ENCODE results near the gene CTSK. TPM values are rescaled to one million over a fixed set of nuclear protein-coding genes. Genes with fewer than 3 reads are reported as not detected.
"Not testable (repeated sequence)": the region's sequence is repeated elsewhere in the genome, so short reads cannot be mapped to it uniquely, and the experiment has no call there.

The CTSK gene
- polyA plus RNA-seq (2012; rRNA removed), result 6.3 and 7.9 TPM in 2 replicates
- polyA plus RNA-seq (2012; cell fraction: cytosol; rRNA removed), result 2.5 and 3.1 TPM in 2 replicates
- polyA plus RNA-seq (2012; cell fraction: nucleus; rRNA removed), result 41.3 and 46.2 TPM in 2 replicates

DNA sequence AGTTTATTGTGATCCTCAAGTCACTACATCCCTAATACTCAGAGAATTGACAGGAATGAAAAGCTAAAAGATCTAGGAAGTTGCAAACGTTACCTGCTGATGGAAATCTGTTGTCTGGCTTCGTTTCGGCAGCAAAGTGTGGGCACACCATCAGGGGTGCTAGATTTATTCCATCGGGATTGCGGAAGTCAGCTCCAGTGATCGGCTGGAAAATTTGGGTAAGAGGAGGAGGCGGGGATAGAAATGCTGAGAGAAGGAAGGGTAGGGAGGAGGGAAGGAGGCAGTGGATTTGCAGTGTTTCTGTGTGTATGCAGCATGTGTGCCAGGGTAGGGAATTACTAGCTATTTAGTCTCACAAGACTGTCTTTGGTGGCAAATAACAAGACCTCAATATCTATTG, at the start of gene CTSK:
Gene CTSK, minus strand, starts transcription at position 140 of the 400 bp plus-strand sequence. CDS start 1,455 bp downstream, outside the sequence.
- POLR2A ChIA-PET, result no interaction called here
- no peaks in the 10 kb centered on the region for H3K27me3 ChIP-seq (ENCODE audit: insufficient read depth)
- no peaks in the 10 kb centered on the region for H3K9me2 ChIP-seq
- H2AFZ ChIP-seq (ENCODE audit: low read depth), result no peak within 1 kb of the TSS
- CTCF ChIA-PET, result interaction anchor here (1.5 to 1.6 kb wide), 2 partner anchors 21 to 247 kb away, joined by 3 to 4 read pairs; no protein-coding TSS in a partner anchor
- H3K27ac ChIP-seq (ENCODE audit: low read depth in 2 of 2, low read length in 1 of 2), result no peak within 1 kb of the TSS
- WGBS (ENCODE audit: low lambda C conversion rate), result 97% methylated on average over 7 of the region's 7 CpGs
- TF ChIP-seq EP300 (IDR thresholded peaks at IDR 0.05; ENCODE audit: borderline replicate concordance in 1 of 2, low read depth in 1 of 2, low read length in 1 of 2), result no peak
- 0 out of 2 replicates have a peak, but pooled peaks have one; percentile 17 for TF ChIP-seq POLR2AphosphoS5 (IDR thresholded peaks at IDR 0.05; ENCODE audit: low read depth, low read length)
- H3K9ac ChIP-seq, result no peak within 1 kb of the TSS
- H3F3A ChIP-seq (replicated peaks; ENCODE audit: insufficient read depth), result no peaks in the 10 kb centered on the region
- peaks cover 31 to 43% of the 10 kb centered on the region in 2 experiments for H3K36me3 ChIP-seq (replicated peaks in 1 of 2; ENCODE audit: control insufficient read depth in 1 of 2, insufficient read depth in 2 of 2, low read length in 1 of 2)
- H3K79me2 ChIP-seq (ENCODE audit: insufficient read depth), result no peaks in the 10 kb centered on the region
- no peak within 1 kb of the TSS for H3K4me3 ChIP-seq (ENCODE audit: low read depth in 2 of 2, low read length in 1 of 2)
- H3K9me3 ChIP-seq, result no peaks in the 10 kb centered on the region
- H4K20me1 ChIP-seq (ENCODE audit: insufficient read depth), result no peaks in the 10 kb centered on the region
- DNase-seq, result no peak
- H3K4me2 ChIP-seq, result no peak within 1 kb of the TSS
- H3K4me1 ChIP-seq (ENCODE audit: control insufficient read depth in 1 of 2, insufficient read depth in 2 of 2, low read depth in 1 of 2, low read length in 1 of 2), result no peaks in the 10 kb centered on the region; a peak in 1 of 4 replicates

DNA sequence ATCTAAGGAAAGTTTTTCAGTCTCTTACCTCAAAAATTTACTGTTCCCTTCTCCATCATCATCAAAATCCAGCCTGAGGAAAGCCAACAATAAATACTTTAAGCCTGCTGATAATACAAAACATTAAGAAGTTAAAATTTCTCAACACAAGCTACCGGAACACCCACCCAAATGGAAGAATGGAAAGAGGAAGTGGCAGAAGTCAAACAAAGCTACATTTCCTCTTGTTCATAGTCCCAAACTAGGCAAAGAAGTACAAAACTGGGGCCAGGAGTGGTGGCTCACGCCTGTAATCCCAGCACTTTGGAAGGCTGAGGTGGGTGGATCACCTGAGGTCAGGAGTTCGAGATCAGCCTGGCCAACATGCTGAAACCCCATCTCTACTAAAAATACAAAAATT, 44.7 kb upstream of the CTSK start:
- ChIA-PET POLR2A (interaction anchor here (0.6 kb wide), 1 partner anchor 172 kb away, joined by 3 read pairs; no protein-coding TSS in a partner anchor), CTCF (interaction anchor here (0.7 kb wide), 1 partner anchor 64 kb away, joined by 3 read pairs; no protein-coding TSS in a partner anchor)
- H3K4me2 ChIP-seq; DNase-seq; H3K4me1 ChIP-seq (ENCODE audit: control insufficient read depth in 1 of 2, insufficient read depth in 2 of 2, low read depth in 1 of 2, low read length in 1 of 2); H2AFZ ChIP-seq (ENCODE audit: low read depth); H3K9me3 ChIP-seq; H3K27me3 ChIP-seq (ENCODE audit: insufficient read depth); H3F3A ChIP-seq (replicated peaks; ENCODE audit: insufficient read depth); H3K9ac ChIP-seq; H3K4me3 ChIP-seq (ENCODE audit: low read depth in 2 of 2, low read length in 1 of 2); H3K27ac ChIP-seq (ENCODE audit: low read depth in 2 of 2, low read length in 1 of 2); H4K20me1 ChIP-seq (ENCODE audit: insufficient read depth); H3K9me2 ChIP-seq: not testable (repeated sequence)
- peaks cover 16% of the 10 kb centered on the region for H3K79me2 ChIP-seq (ENCODE audit: insufficient read depth)
- H3K36me3 ChIP-seq (replicated peaks in 1 of 2; ENCODE audit: control insufficient read depth in 1 of 2, insufficient read depth in 2 of 2, low read length in 1 of 2), result peaks cover 21 to 43% of the 10 kb centered on the region in 2 experiments
- WGBS (ENCODE audit: low lambda C conversion rate), result 93% methylated on average over 3 of the region's 3 CpGs

DNA sequence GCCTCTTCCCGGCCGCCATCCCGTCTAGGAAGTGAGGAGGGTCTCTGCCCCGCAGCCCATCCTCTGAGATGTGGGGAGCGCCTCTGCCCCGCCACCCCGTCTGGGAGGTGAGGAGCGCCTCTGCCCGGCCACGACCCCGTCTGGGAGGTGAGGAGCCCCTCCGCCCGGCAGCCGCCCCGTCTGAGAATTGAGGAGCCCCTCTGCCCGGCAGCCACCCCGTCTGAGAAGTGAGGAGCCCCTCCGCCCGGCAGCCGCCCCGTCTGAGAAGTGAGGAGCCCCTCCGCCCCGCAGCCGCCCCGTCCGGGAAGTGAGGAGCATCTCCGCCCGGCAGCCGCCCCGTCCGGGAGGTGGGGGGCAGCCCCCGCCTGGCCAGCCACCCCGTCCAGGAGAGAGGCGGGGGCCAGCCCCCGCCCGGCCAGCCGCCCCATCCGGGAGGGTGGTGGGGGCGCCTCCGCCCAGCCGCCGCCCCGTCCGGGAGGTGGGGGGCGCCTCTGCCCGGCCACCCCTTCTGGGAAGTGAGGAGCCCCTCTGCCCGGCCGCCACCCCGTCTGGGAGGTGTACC, 42.8 kb upstream of the CTSK start:
- H3K4me1 ChIP-seq (ENCODE audit: control insufficient read depth in 1 of 2, insufficient read depth in 2 of 2, low read depth in 1 of 2, low read length in 1 of 2); POLR2A ChIA-PET; H3K27me3 ChIP-seq (ENCODE audit: insufficient read depth); H3K9ac ChIP-seq; CTCF ChIA-PET; H2AFZ ChIP-seq (ENCODE audit: low read depth); H4K20me1 ChIP-seq (ENCODE audit: insufficient read depth); H3K9me2 ChIP-seq; H3K4me2 ChIP-seq; DNase-seq; H3K27ac ChIP-seq (ENCODE audit: low read depth in 2 of 2, low read length in 1 of 2); H3K9me3 ChIP-seq; H3F3A ChIP-seq (replicated peaks; ENCODE audit: insufficient read depth); H3K4me3 ChIP-seq (ENCODE audit: low read depth in 2 of 2, low read length in 1 of 2): not testable (repeated sequence)
- Histone ChIP-seq H3K79me2 (ENCODE audit: insufficient read depth) (peaks cover 12% of the 10 kb centered on the region), H3K36me3 (replicated peaks in 1 of 2; ENCODE audit: control insufficient read depth in 1 of 2, insufficient read depth in 2 of 2, low read length in 1 of 2) (peaks cover 20 to 43% of the 10 kb centered on the region in 2 experiments)
- WGBS (ENCODE audit: low lambda C conversion rate), result 77% methylated on average over 14 of the region's 49 CpGs

DNA sequence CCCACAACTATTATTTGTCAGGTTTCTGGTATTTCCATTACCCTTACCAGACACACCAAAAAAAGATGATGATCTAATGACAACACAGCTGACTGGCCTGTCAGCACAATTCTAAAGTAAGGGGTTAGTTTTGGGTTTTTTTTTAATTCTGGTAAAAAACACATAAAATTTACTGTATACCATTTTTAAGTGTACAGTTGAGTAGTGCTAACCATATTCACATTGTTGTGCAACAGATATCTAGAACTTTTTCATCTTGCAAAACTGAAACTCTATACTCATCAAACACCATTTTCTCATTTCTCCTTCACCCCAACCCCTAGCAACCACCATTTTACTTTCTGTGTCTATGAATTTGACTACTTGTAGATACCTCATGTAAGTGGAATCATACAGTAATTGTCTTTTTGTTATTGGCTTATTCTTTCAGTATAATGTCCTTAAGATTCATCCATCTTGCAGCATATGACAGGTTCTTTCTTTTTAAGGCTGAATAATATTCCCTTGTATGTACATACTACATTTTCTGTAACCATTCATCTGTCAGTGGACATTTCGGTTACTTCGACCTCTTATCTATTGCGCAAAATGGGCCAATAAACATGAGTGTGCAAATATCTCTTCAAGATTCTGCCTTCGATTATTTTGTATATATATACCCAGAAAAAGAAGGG, 38.5 kb upstream of the CTSK start:
- H3K9me2 ChIP-seq, result no peaks in the 10 kb centered on the region
- no peak overlapping the region for H3K4me3 ChIP-seq (ENCODE audit: low read depth in 2 of 2, low read length in 1 of 2)
- CTCF ChIA-PET, result no interaction called here
- H3K9ac ChIP-seq, result no peak overlapping the region
- H3K36me3 ChIP-seq (replicated peaks in 1 of 2; ENCODE audit: control insufficient read depth in 1 of 2, insufficient read depth in 2 of 2, low read length in 1 of 2), result peaks cover 20% of the 10 kb centered on the region in 2 experiments
- H3K79me2 ChIP-seq (ENCODE audit: insufficient read depth), result no peaks in the 10 kb centered on the region
- peaks cover 5% of the 10 kb centered on the region for H3F3A ChIP-seq (replicated peaks; ENCODE audit: insufficient read depth)
- no peak overlapping the region for H3K27ac ChIP-seq (ENCODE audit: low read depth in 2 of 2, low read length in 1 of 2)
- H3K4me2 ChIP-seq, result no peak overlapping the region
- DNase-seq, result no peak
- H4K20me1 ChIP-seq (ENCODE audit: insufficient read depth), result no peaks in the 10 kb centered on the region
- no peaks in the 10 kb centered on the region for H3K4me1 ChIP-seq (ENCODE audit: control insufficient read depth in 1 of 2, insufficient read depth in 2 of 2, low read depth in 1 of 2, low read length in 1 of 2)
- H3K9me3 ChIP-seq, result no peaks in the 10 kb centered on the region
- WGBS (ENCODE audit: low lambda C conversion rate), result 99% methylated on average over 4 of the region's 4 CpGs
- no peak overlapping the region for H2AFZ ChIP-seq (ENCODE audit: low read depth)
- H3K27me3 ChIP-seq (ENCODE audit: insufficient read depth), result no peaks in the 10 kb centered on the region
- POLR2A ChIA-PET, result no interaction called here
- TF ChIP-seq, protein P1, sequence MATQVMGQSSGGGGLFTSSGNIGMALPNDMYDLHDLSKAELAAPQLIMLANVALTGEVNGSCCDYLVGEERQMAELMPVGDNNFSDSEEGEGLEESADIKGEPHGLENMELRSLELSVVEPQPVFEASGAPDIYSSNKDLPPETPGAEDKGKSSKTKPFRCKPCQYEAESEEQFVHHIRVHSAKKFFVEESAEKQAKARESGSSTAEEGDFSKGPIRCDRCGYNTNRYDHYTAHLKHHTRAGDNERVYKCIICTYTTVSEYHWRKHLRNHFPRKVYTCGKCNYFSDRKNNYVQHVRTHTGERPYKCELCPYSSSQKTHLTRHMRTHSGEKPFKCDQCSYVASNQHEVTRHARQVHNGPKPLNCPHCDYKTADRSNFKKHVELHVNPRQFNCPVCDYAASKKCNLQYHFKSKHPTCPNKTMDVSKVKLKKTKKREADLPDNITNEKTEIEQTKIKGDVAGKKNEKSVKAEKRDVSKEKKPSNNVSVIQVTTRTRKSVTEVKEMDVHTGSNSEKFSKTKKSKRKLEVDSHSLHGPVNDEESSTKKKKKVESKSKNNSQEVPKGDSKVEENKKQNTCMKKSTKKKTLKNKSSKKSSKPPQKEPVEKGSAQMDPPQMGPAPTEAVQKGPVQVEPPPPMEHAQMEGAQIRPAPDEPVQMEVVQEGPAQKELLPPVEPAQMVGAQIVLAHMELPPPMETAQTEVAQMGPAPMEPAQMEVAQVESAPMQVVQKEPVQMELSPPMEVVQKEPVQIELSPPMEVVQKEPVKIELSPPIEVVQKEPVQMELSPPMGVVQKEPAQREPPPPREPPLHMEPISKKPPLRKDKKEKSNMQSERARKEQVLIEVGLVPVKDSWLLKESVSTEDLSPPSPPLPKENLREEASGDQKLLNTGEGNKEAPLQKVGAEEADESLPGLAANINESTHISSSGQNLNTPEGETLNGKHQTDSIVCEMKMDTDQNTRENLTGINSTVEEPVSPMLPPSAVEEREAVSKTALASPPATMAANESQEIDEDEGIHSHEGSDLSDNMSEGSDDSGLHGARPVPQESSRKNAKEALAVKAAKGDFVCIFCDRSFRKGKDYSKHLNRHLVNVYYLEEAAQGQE (IDR thresholded peaks at IDR 0.05; ENCODE audit: low read depth, low read length), result no peak
- TF ChIP-seq RXRA (IDR thresholded peaks at IDR 0.05; ENCODE audit: borderline replicate concordance, low read depth) (no peak), NFIC (IDR thresholded peaks at IDR 0.05; ENCODE audit: borderline replicate concordance) (no peak), FOXJ3 (CRISPR knock-in tag; IDR thresholded peaks at IDR 0.05) (no peak), YY1 (IDR thresholded peaks at IDR 0.05; ENCODE audit: low read depth) (no peak), ELF1 (IDR thresholded peaks at IDR 0.05) (no peak), CHD2 (IDR thresholded peaks at IDR 0.05; ENCODE audit: low read length, partially characterized antibody) (no peak)
- TF ChIP-seq, protein P2, sequence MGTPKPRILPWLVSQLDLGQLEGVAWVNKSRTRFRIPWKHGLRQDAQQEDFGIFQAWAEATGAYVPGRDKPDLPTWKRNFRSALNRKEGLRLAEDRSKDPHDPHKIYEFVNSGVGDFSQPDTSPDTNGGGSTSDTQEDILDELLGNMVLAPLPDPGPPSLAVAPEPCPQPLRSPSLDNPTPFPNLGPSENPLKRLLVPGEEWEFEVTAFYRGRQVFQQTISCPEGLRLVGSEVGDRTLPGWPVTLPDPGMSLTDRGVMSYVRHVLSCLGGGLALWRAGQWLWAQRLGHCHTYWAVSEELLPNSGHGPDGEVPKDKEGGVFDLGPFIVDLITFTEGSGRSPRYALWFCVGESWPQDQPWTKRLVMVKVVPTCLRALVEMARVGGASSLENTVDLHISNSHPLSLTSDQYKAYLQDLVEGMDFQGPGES (IDR thresholded peaks at IDR 0.05; ENCODE audit: low read depth, low read length), result no peak
